ENCODE measurements around the gene MGAT4A. TPM values are rescaled to one million over a fixed set of nuclear protein-coding genes. Genes with fewer than 3 reads are reported as not detected.

MGAT4A gene
- total and polyA plus RNA-seq, 2 of the 13 experiments (the other 11 are each of a cell fraction or from before 2014, with no cell fraction given): 47.2 to 90.9 TPM

GRCh38 chr2:98734823-98735260 lies 3.9 kb upstream of the MGAT4A start (continued):
- TF ChIP-seq ZBTB25 (CRISPR knock-in tag; IDR thresholded peaks at IDR 0.05): peak; percentile 32; the same call in 1 of the 2 replicates
- peak; percentile 36; the same call in 1 of the 2 replicates for TF ChIP-seq DRAP1 (CRISPR knock-in tag; IDR thresholded peaks at IDR 0.05)
- no peak for TF ChIP-seq MAFF (IDR thresholded peaks at IDR 0.05; ENCODE audit: low read depth, low read length)
- 0 out of 2 replicates have a peak, but pooled peaks have one; percentile 32 for TF ChIP-seq BRD4 (CRISPR knock-in tag; IDR thresholded peaks at IDR 0.05)
- peak; percentile 65; the same call in 1 of the 2 replicates for TF ChIP-seq TFAP4 (IDR thresholded peaks at IDR 0.05; ENCODE audit: borderline replicate concordance, low read depth)
- TF ChIP-seq NR2F2 (IDR thresholded peaks at IDR 0.05; ENCODE audit: borderline replicate concordance, low read depth): peak; percentile 69
- TF ChIP-seq HMGXB4 (CRISPR knock-in tag; IDR thresholded peaks at IDR 0.05; ENCODE audit: borderline replicate concordance in 1 of 2, low read depth in 1 of 2): peak in 1 of 2 experiments; percentile 20; a peak in 1 of 4 replicates
- no peak for TF ChIP-seq SRSF9 (IDR thresholded peaks at IDR 0.05; ENCODE audit: borderline replicate concordance, insufficient read depth, low read depth, low read length, poor library complexity, severe bottlenecking)
- no peak for TF ChIP-seq ZNF275 (CRISPR knock-in tag; IDR thresholded peaks at IDR 0.05; ENCODE audit: borderline replicate concordance)
- no peak for TF ChIP-seq KLF13 (CRISPR knock-in tag; IDR thresholded peaks at IDR 0.05)
- TF ChIP-seq UBTF (CRISPR knock-in tag; IDR thresholded peaks at IDR 0.05): no peak
- no peak for TF ChIP-seq SMAD9 (CRISPR knock-in tag; IDR thresholded peaks at IDR 0.05)
- TF ChIP-seq MAFG (CRISPR knock-in tag; IDR thresholded peaks at IDR 0.05): no peak
- peak; percentile 48; the same call in 1 of the 2 replicates for TF ChIP-seq ZNF800 (CRISPR knock-in tag; IDR thresholded peaks at IDR 0.05)
- TF ChIP-seq MAX (IDR thresholded peaks at IDR 0.05): peak; percentile 42
- TF ChIP-seq HOXD1 (CRISPR knock-in tag; IDR thresholded peaks at IDR 0.05): peak; percentile 84
- TF ChIP-seq ZNF557 (CRISPR knock-in tag; IDR thresholded peaks at IDR 0.05): no peak
- peak; percentile 81; the same call in 1 of the 2 replicates for TF ChIP-seq NFIC (IDR thresholded peaks at IDR 0.05; ENCODE audit: low read length)
- TF ChIP-seq ZNF614 (CRISPR knock-in tag; IDR thresholded peaks at IDR 0.05; ENCODE audit: borderline replicate concordance): peak; percentile 95
